Mesodermal cell (in vitro differentiated cells): Measurements from ENCODE around the gene KRT84.
"Not testable (repeated sequence)": the region's sequence is repeated elsewhere in the genome, so short reads cannot be mapped to it uniquely, and the experiment has no call there.

Experiments
- H3K27ac ChIP-seq: 2 replicates; pipeline ENCODE4 v1.7.0; 2013; ENCODE audit warnings: mild to moderate bottlenecking, low read depth, low read length, moderate library complexity; ENCODE audit not compliant: severe bottlenecking
- H3K36me3 ChIP-seq: 2 replicates; pipeline ENCODE4 v1.7.1; 2013; ENCODE audit warnings: mild to moderate bottlenecking, low read length, moderate library complexity; ENCODE audit not compliant: control insufficient read depth, insufficient read depth
- H3K4me1 ChIP-seq: one replicate; pipeline ENCODE4 v1.7.1; 2013; ENCODE audit warnings: mild to moderate bottlenecking, low read length; ENCODE audit not compliant: insufficient read depth, control insufficient read depth, poor library complexity, severe bottlenecking
- H3K4me3 ChIP-seq: 2 replicates; pipeline ENCODE4 v1.7.0; 2013; ENCODE audit warnings: low read length, control low read depth, mild to moderate bottlenecking; ENCODE audit not compliant: insufficient read depth, poor library complexity, severe bottlenecking; ENCODE audit errors: extremely low read depth
- H3K9me3 ChIP-seq: 2 replicates; pipeline ENCODE4 v1.7.1; 2013; ENCODE audit warnings: mild to moderate bottlenecking, low read length, moderate library complexity; ENCODE audit not compliant: control insufficient read depth
- WGBS, 2 experiments: methylation state at CpG; one replicate each; pipeline ENCODE4 v1.1.5; 2013; ENCODE audit warnings: missing lambda C conversion rate in 2 of 2; ENCODE audit not compliant: insufficient coverage in 2 of 2; 5-methylcytosine and 5-hydroxymethylcytosine counted together

Gene KRT84

DNA sequence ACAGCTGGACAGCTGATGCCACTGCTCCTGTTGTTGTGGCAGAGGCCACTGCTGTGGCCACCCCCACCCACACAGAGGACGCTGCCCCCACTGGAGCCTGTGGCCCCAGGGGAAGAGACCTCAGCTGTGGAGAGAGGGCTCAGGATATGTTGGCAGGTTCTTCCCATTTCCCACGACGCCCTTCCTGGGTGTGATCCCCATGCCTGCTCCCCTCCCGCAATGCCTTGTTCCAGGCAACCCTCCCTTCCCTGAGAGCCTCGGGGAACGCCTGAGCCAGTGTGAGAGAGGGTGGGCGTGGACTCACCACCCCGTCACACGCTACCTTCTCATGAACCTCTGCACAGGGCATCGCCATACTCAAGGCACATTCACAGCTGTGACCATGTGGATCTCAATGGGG lies 26.4 kb upstream of the KRT84 start:
- no peak overlapping the region for H3K4me3 ChIP-seq
- 95 to 97% methylated on average over 6 to 7 of the region's 10 CpGs for WGBS, 2 experiments
- H3K4me1 ChIP-seq, result no peaks in the 10 kb centered on the region
- H3K9me3 ChIP-seq, result no peaks in the 10 kb centered on the region
- H3K36me3 ChIP-seq, result no peaks in the 10 kb centered on the region
- no peak overlapping the region for H3K27ac ChIP-seq

GRCh38 chr12:52410589-52411248 lies 25.3 kb upstream of the KRT84 start:
- H3K27ac ChIP-seq, H3K4me1 ChIP-seq, H3K4me3 ChIP-seq, H3K9me3 ChIP-seq, H3K36me3 ChIP-seq: not testable (repeated sequence)
- WGBS, 2 experiments, result no CpG with 5 or more reads among the region's 1 CpG

- Histone ChIP-seq H3K9me3 (no peaks in the 10 kb centered on the region), H3K36me3 (no peaks in the 10 kb centered on the region), H3K27ac (no peak overlapping the region), H3K4me1 (no peaks in the 10 kb centered on the region), H3K4me3 (no peak overlapping the region)
- WGBS, 2 experiments, result 89 to 92% methylated on average over 4 of the region's 5 CpGs
Measured at GRCh38 chr12:52407918-52408317, 22.5 kb upstream of the KRT84 start.

GRCh38 chr12:52405922-52406385 lies 20.5 kb upstream of the KRT84 start, which contains the start of gene KRT82:
KRT82 (minus strand) TSS chr12:52406335; CDS start chr12:52406277, 58 bp downstream.
- 90 to 96% methylated on average over 11 to 13 of the region's 14 CpGs for WGBS, 2 experiments
- no peaks in the 10 kb centered on the region for H3K36me3 ChIP-seq
- no peak within 1 kb of the TSS for H3K4me3 ChIP-seq
- no peaks in the 10 kb centered on the region for H3K4me1 ChIP-seq
- H3K9me3 ChIP-seq, result no peaks in the 10 kb centered on the region
- H3K27ac ChIP-seq, result no peak within 1 kb of the TSS

GRCh38 chr12:52404951-52405350 lies 19.5 kb upstream of the KRT84 start:
- WGBS, 2 experiments, result 84 to 100% methylated on average over 2 to 3 of the region's 3 CpGs
- no peaks in the 10 kb centered on the region for H3K36me3 ChIP-seq
- H3K4me1 ChIP-seq, result no peaks in the 10 kb centered on the region
- H3K4me3 ChIP-seq, result no peak overlapping the region
- H3K9me3 ChIP-seq, result no peaks in the 10 kb centered on the region
- no peak overlapping the region for H3K27ac ChIP-seq

GRCh38 chr12:52403561-52403960 lies 18.1 kb upstream of the KRT84 start:
- Histone ChIP-seq H3K27ac (no peak overlapping the region), H3K4me3 (no peak overlapping the region), H3K4me1 (no peaks in the 10 kb centered on the region), H3K9me3 (no peaks in the 10 kb centered on the region), H3K36me3 (no peaks in the 10 kb centered on the region)
- WGBS, 2 experiments, result 91 to 97% methylated on average over 8 to 9 of the region's 9 CpGs

- WGBS, 2 experiments, result 51 to 61% methylated on average over 2 to 3 of the region's 3 CpGs
- H3K36me3 ChIP-seq, result no peaks in the 10 kb centered on the region
- no peak overlapping the region for H3K27ac ChIP-seq
- no peaks in the 10 kb centered on the region for H3K4me1 ChIP-seq
- H3K4me3 ChIP-seq, result no peak overlapping the region
- H3K9me3 ChIP-seq, result no peaks in the 10 kb centered on the region
Measured at GRCh38 chr12:52402873-52403540, 17.6 kb upstream of the KRT84 start.

DNA sequence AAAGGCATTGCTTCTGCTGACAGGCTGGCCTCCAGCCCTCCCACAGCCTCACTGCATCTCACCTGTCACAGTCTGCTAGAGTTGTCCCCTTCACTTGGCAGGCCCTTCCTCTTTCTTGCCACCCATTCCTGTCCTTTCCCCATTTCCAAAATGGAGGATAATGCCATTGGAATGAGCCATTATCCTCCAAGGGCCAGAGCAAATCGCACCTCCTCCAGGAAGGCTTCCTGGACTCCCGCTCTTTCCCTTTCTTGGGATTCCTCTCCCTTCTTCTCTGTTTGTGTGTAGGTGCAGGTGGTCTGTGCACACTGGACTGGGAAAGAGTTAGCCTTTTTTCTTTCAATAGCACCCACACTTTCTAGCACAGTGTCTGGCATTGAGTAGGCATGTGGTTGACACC lies 16.9 kb upstream of the KRT84 start:
- Histone ChIP-seq H3K9me3 (no peaks in the 10 kb centered on the region), H3K4me1 (no peaks in the 10 kb centered on the region), H3K27ac (no peak overlapping the region), H3K4me3 (no peak overlapping the region), H3K36me3 (no peaks in the 10 kb centered on the region)
- 100% methylated on average over 1 of the region's 2 CpGs for WGBS, 2 experiments

- 82 to 96% methylated on average over 3 to 4 of the region's 4 CpGs for WGBS, 2 experiments
Measured at GRCh38 chr12:52401926-52402325, 16.5 kb upstream of the KRT84 start.

GRCh38 chr12:52401526-52401925 lies 16.1 kb upstream of the KRT84 start:
- no peaks in the 10 kb centered on the region for H3K4me1 ChIP-seq
- H3K27ac ChIP-seq, result no peak overlapping the region
- no peak overlapping the region for H3K4me3 ChIP-seq
- H3K36me3 ChIP-seq, result no peaks in the 10 kb centered on the region
- no peaks in the 10 kb centered on the region for H3K9me3 ChIP-seq
- WGBS, 2 experiments, result 86 to 88% methylated on average over 4 to 5 of the region's 5 CpGs

More at GRCh38 chr12:52401926-52402325, 16.5 kb upstream of the KRT84 start:
- H3K4me1 ChIP-seq, result no peaks in the 10 kb centered on the region
- no peak overlapping the region for H3K27ac ChIP-seq
- H3K4me3 ChIP-seq, result no peak overlapping the region
- H3K9me3 ChIP-seq, result no peaks in the 10 kb centered on the region
- no peaks in the 10 kb centered on the region for H3K36me3 ChIP-seq

DNA sequence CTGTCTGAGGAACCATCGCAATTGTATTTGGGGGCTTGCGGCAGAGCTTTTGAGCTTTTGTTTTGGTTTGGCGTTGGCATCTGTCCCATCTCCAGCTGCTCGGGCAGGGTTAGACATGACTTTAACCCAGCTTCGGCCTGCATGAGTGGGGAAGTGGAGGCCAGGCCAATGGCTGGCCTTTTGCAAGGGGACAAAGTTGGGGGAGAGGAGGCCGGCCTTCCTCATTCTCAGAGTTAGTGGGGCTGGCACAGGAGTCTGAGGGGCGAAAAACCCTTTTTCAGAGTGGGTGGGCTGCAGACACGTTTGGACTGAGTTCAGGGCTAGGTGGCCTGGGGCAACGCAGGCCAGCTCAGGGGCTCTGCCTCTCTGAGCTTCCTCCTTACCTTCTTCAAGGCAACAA lies 15.5 kb upstream of the KRT84 start:
- Histone ChIP-seq H3K4me1 (no peaks in the 10 kb centered on the region), H3K27ac (no peak overlapping the region), H3K36me3 (no peaks in the 10 kb centered on the region), H3K4me3 (no peak overlapping the region), H3K9me3 (no peaks in the 10 kb centered on the region)
- WGBS, 2 experiments, result 90 to 92% methylated on average over 8 to 9 of the region's 9 CpGs
